GM12801 (cell line): ENCODE data around the gene NAA80.

Experiments
- CTCF ChIP-seq: IDR thresholded peaks from one replicate; pipeline ENCODE4 v1.5.1; 2011; ENCODE audit warnings: control low read depth; ENCODE audit not compliant: insufficient read length; ENCODE audit errors: extremely low read depth

Gene NAA80

GRCh38 chr3:50334339-50335075 lies 35.3 kb upstream of the NAA80 start:
- TF ChIP-seq CTCF: no peak

- TF ChIP-seq CTCF: no peak
These were observed 34.6 kb upstream of the NAA80 start for GRCh38 chr3:50333744-50334328.

- no peak for TF ChIP-seq CTCF
These were observed 32.2 kb upstream of the NAA80 start for GRCh38 chr3:50331364-50331907.

DNA sequence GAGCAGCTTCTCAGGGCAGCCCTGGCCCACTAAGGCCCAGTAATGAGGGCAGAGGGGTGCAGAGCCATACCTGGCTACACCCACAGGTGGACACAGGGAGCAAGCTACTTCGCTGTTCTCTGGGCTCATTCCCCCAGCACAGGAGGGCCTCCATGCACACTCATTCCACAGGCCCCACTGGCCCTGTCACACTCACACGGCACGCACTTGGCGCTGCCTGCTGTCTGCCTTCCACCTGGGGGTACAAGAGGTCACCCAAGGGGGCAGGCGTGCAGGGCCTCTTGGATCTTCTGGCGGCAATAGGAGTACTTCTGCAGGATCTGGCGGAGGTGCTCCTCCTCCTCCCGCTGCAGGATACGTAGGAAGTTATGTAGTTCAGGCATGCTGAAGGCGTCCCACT lies 31.1 kb upstream of the NAA80 start:
- TF ChIP-seq CTCF: no peak

GRCh38 chr3:50327943-50328691 lies 28.9 kb upstream of the NAA80 start, which contains the start of gene TUSC2:
TSS of gene TUSC2 (minus strand) at chr3:50328223. CDS start at chr3:50328099, 124 bp downstream.
- TF ChIP-seq CTCF: no peak

DNA sequence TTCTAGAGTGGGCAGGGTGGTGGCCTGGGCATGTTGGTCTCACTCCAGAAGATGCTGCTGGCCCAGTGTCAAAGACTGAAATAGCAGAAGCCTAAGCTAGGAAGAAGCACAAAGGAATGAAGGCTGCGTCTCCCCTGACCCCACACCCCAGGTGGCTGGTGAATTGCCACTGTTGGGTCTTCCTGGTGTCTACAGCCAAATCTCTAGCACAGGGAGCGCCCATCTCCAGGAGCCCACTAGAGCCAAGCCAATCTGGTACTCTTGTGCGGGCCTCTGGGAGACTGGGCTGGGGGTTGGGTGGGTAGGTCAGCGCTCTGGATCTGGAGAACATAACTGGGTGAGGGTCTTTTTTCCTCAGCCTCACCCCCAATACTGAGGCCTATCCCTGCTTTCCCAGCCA lies 27.9 kb upstream of the NAA80 start:
- TF ChIP-seq CTCF: no peak

DNA sequence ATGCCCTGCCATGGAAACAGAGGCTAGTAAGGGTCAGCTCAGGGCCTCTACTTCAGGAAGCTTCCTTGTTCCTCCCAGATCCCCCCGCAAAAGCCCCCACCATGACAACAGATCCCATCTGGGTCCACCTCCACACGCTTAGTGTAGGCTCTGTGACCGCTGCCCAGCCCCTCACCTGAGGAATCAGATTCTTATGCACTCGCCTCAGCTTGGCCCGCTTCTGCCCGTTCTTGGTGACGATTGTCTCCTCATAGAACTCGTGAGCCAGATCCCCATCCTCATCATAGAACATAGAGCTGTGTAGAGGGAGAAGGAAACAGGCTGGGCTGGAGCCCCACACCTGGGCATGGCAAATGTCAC lies 27.0 kb upstream of the NAA80 start:
- TF ChIP-seq CTCF: no peak
